Stimulated activated CD8-positive, alpha-beta memory T cell treated with anti-CD3 and anti-CD28 coated beads, Interleukin-7, amount 100 ng/mL, for 24 hours (primary cell): ENCODE data around the gene EPYC.

ENCODE experiments used
- DNase-seq: peaks from one replicate; pipeline ENCODE4 v3.0.0-alpha.2; 2020; ENCODE audit warnings: low read depth

EPYC gene

DNA sequence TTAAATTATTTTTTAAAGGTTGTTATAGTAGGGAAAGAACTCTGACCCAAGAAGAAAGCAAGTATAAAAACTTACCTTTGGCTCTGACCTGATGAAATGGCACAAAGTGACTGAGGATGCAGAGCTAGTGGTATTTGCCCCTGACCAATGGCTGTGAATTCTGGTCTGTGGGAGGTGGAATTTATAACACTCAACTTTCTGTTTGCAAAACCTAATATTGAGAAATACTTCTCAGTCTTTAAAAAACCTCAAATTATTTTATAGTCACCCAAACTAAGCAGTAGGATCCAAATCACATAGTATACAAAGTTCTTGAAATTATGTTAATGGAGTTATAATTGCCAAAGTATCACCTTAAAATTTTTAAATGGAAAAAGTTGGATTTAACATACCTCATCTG is at the start of gene EPYC:
EPYC (minus strand) TSS at position 101 of the 400 bp plus-strand sequence. CDS start 2,407 bp downstream, outside the sequence.
- DNase-seq = no peak

- DNase-seq = no peak
Measured at GRCh38 chr12:91053951-91054715, 49.4 kb upstream of the EPYC start.

- no peak for DNase-seq
Measured at GRCh38 chr12:91052026-91052425, 47.3 kb upstream of the EPYC start.

- no peak for DNase-seq
Measured at GRCh38 chr12:91044586-91044985, 39.8 kb upstream of the EPYC start.

DNA sequence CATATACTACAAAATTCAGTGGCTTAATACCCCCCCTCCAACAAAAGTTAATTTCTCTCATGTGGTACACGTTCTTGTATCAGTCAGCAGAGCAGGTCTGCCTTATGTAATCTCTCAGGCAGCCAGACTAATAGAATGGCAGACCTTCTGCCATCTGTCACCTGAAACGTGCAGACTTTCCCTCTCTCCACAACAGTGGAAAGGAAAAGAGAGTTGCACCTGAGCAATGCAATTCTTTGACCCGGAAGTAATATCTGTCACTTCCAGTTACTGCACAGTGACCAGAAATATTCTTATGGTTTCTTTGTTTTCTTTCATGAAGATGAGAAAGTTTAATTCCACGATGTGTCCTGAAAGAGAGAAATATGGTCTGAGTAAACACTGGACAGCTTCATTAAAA is 38.6 kb upstream of the EPYC start:
- no peak for DNase-seq

GRCh38 chr12:91040096-91040755 is 35.5 kb upstream of the EPYC start:
- DNase-seq = no peak

- DNase-seq = no peak
Measured at GRCh38 chr12:91037276-91037675, 32.5 kb upstream of the EPYC start.

DNA sequence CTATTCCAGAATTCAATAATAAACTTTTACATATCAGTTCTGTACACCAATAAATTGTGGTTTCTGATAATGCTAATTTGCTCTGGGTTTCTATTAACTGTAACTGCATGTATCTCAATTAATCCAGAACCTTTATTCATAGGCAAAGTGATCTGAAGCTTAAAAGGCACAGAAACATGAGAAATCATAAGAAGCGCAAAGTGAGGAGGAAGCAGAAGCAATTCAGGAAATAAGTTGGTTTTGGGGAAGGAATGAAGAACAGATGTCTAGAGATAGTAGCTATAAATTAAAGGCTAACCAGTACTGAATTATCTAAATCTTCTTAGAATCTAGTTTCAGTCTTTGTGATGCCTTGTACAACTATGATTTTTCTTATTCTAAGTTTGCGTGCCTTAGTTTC is 28.5 kb upstream of the EPYC start:
- no peak for DNase-seq

- no peak for DNase-seq
Measured at GRCh38 chr12:91023326-91024004, 18.7 kb upstream of the EPYC start.

DNA sequence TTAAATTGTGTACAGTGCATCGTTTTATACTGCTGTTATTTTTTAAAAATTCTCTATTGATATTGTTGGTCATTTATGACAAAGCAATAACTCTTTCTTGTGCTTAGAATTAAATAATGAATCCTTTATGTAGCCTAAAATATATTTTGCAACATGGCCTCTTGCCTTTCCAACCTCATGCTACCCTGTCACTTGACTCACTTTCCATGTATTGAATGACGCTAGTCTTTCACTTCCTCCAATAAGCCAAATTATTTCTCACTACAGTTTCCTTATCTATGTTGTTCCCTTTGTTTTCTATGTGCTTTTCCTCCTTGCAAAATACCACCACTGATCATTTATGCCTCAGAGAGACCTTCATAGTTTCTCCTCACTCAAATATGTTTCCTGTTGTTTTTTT is 16.3 kb upstream of the EPYC start:
- no peak for DNase-seq

- DNase-seq = no peak
Measured at GRCh38 chr12:91019455-91019854, 14.7 kb upstream of the EPYC start.

DNA sequence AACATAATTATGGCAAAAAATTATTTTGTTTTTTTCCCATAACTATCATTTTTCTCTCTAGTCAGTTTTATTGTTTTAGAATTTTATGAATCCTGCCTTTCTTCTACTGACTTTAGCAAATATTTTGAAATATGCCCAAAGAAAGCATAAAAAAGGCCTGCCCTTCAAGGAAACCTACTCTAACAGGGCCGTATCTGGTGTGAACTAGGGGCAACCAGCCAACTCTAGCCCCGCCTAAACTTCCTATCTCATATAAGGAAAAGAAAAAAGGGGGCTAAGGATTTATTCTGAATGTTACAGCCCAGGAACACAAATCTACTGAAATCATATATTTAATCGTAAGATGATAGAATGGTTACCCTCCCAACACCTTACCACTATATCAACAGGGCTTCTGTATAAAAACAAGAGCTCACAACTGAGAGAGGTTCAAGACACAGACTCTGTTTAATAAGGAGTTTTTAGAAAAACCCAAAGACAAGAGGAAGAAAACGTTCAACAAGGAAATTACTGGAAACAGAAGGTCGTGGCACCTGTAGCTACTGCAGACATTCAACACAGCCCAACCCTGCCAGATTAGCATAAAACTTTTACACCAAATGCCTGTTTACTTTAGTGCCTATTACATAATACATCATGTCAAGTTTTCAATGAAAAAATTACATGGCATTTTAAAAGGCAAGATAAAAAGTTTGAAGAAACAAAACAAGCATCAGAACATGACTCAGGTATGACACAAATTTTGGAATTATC is 12.9 kb upstream of the EPYC start:
- no peak for DNase-seq

- no peak for DNase-seq
Measured at GRCh38 chr12:91017043-91017442, 12.3 kb upstream of the EPYC start.

GRCh38 chr12:91009319-91009950 is 4.7 kb upstream of the EPYC start:
- no peak for DNase-seq

DNA sequence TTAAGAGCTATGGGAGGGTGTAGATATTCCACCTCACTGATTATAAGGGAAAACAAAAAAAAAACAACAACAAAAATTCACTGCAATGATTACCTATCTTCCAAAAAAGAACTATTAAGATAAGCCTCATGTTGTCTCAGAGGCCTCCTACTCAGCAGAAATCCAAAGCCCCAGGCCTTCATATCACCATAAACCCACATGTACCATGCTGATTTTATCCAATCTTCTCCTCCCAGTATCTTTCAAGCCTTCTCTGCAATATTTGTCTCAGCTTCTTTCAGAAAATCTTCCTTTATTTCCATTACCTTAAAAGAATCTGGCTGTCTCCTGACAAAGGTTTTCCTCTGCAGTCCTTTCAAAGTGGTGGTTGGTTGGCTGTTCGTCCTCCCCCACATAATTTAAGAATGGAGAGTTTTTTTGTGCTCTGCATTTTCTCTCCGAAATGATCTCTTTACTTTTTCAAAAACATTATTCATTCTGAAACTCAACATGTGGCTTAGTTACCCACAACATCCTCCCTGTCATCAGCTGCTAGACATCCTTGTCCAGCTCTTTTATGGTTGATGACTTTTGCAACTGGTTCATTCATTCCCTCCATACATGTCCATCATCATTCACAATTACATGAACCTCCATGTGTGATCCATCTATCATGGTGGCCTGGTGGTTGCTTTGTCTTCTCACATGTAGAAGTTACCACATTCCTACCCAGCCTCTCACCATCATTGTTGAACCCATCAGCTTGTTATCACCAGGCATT is 2.9 kb upstream of the EPYC start:
- DNase-seq = no peak

- DNase-seq = no peak
Measured at GRCh38 chr12:91003737-91004136, 1.0 kb downstream of the EPYC start.

DNA sequence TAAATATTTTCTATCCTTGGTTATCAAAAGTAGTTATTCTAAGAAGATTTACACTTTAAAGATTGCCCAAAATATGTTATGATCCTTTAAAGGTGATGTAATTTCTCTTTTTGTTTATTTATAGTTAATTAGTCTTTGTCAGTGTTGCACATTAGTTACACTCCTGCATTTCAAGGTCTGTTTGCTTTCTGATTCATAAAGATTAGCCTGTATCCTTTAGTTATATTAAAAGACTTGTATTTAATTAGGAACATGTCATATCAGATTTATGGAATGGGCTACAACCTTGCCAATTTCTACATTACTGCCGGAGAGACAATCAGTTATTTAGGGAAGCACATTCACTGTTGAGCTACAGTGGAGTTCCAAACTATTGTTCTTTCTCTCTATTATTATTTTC is 3.5 kb downstream of the EPYC start:
- DNase-seq = no peak

DNA sequence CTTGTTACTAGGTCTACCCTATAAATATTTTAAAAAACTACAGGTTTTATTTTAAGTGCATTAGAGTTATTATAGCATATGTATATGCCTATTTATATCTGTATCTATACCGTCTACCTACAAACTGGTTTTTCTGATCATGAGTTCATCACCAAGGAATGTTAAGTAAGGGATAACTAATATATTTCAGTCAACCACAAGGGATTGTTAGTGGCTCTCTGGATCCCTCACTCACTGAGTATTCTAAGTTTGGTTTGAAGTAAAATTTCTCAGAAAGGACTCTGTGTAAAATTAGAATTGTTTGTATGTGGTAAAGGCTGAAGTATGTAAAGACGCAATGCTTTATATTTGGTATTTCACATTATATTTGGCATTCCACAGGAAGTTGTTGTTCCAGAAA is 4.8 kb downstream of the EPYC start:
- DNase-seq = no peak

DNA sequence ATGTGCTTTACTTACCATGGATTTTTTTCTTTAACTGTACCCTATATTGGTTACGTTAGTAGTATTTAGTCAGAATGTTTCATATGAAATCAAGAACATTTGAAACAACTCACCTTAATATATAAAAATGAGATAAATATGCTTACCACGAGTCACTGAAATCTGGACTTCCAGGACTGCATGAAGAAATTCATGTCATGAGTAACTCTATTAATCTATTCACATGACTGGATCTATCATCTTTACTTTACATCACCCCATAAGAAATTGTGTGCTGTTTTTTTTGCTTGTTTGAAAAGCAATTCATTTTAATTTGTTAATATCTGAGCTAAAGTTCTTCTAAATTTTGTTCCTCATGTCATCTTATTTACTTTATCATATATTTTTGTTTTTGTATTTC is 5.2 kb downstream of the EPYC start:
- DNase-seq = no peak

- no peak for DNase-seq
Measured at GRCh38 chr12:90995010-90995409, 9.8 kb downstream of the EPYC start.

- DNase-seq = no peak
Measured at GRCh38 chr12:90991952-90992465, 12.8 kb downstream of the EPYC start.
